Suppressor macrophage treated with lipopolysaccharide for 4 hours (primary cell): Measurements from ENCODE around the gene SRPK1.
"Not testable (repeated sequence)": the region's sequence is repeated elsewhere in the genome, so short reads cannot be mapped to it uniquely, and the experiment has no call there.

Source experiments
- DNase-seq: peaks from one replicate; pipeline ENCODE4 v3.0.0-alpha.2; 2020

Gene SRPK1

GRCh38 chr6:35920793-35921732 lies at the start of gene SRPK1:
TSS of gene SRPK1 (minus strand) at chr6:35921098. CDS start at chr6:35921056, 42 bp downstream.
- peak; percentile 89 for DNase-seq

- DNase-seq, result peak; percentile 60
Measured at GRCh38 chr6:35970181-35970580, 49.3 kb upstream of the SRPK1 start.

DNA sequence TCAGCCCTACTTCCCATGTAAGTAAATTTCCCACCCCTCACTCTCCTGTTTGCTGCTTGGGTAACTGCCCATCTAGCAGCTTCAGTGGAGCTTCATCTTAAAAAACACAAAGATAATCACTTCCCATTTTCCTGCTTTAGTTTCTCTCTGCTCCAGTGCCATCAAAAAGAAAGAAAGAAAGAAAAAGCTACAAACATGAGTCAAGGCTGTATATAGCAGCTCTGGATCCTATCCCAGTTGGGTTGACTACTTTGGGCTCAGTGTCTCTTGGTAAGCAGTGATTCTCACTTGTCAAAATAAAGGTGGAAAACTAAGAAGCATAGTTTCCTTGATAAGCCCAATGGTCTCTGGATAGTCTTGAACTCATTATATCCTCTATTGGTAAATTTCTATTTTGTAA lies 48.7 kb upstream of the SRPK1 start:
- DNase-seq, result no peak

DNA sequence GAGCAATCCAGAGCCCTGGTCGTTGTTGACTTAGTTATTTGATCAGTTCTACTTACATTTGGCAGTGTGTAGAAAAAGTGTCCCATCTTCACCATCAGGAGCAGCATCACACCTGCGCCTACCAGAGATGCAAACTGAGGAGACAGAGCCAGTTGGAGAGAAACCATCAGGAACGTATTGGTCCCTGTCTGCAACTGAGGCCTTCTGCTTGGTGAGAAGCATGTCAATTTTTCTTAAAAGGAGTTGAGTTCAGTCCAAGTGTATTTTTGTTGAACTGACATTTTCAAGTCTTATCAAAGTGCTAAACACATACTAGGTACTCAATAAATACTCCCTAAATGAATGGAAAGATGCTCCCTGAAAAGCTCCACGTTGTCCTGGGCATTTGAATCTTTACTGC lies 47.9 kb upstream of the SRPK1 start:
- DNase-seq, result no peak

DNA sequence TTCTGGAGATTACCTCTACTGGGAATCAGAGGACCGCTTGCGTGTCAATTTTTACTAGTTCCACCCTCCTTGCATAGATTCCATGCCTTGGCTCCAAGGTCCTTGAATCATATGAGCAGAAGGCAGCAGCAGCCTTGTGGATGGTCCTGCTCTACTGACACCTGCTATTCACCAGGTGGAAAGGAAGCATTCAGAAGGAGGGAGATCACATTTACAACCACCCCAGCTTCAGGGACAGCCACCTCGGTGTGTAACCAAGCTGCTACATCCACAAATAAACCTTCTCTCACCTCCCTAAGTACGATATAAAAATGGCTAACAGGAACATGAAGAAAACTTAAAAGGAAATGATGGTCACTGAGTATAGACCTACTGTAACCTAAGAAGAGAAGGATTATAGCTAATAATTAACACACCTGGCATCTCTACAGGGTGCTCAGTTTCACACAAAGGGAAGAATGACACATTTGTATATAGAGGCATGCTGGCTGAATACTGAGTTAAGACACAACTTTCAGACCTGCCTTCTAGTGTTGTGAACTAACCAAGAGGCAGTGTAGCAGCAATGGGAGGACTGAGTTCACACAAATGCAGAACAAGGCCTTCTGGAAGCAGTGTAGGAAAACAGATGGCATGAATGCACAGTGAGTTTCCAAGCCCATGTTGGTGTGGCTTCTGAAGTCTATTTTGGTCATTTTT lies 46.3 kb upstream of the SRPK1 start:
- DNase-seq, result no peak

GRCh38 chr6:35962779-35963560 lies 42.1 kb upstream of the SRPK1 start:
- no peak for DNase-seq

- no peak for DNase-seq
Measured at GRCh38 chr6:35960187-35960586, 39.3 kb upstream of the SRPK1 start.

DNA sequence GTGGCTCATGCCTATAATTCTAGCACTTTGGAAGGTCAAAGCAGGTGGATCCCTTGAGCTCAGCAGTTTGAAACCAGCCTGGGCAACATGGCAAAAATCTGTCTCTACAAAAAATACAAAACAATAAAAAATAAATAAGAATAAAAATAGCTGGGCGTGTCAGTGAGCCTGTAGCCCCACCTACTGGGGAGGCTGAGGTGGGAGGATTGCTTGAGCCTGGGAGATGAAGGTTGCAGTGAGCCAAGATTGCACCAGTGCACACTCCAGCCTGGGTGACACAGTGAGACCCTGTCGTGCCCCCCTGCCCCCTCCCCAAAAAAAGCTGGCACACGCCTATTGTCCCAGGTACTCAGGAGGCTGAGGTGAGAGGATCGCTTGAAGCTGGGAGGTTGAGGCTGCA lies 35.1 kb upstream of the SRPK1 start:
- no peak for DNase-seq

GRCh38 chr6:35955521-35955920 lies 34.6 kb upstream of the SRPK1 start:
- DNase-seq, result no peak

- no peak for DNase-seq
Measured at GRCh38 chr6:35955071-35955470, 34.2 kb upstream of the SRPK1 start.

DNA sequence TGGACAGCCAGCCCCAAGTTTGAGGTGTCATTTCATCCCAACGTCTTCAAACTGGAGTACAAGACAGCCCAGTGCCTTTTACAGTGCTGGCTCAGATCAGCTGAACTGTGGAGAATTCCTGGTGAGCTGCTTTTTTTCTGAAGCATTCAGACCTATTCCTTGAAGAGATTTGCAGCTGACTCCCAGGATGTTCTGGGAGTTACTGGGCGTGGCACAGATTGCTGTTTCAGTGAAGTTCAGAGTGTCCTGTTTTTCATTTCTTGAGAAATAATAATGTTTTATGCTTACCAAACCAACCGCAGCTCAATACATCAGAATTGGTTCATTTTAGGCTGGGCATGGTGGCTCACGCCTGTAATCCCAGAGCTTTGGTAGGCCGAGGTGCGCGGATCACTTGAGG lies 33.4 kb upstream of the SRPK1 start:
- DNase-seq, result no peak

GRCh38 chr6:35948725-35949124 lies 27.8 kb upstream of the SRPK1 start:
- peak; percentile 11 for DNase-seq

GRCh38 chr6:35945650-35946025 lies 24.7 kb upstream of the SRPK1 start:
- no peak for DNase-seq

GRCh38 chr6:35943390-35943789 lies 22.5 kb upstream of the SRPK1 start:
- DNase-seq, result no peak

DNA sequence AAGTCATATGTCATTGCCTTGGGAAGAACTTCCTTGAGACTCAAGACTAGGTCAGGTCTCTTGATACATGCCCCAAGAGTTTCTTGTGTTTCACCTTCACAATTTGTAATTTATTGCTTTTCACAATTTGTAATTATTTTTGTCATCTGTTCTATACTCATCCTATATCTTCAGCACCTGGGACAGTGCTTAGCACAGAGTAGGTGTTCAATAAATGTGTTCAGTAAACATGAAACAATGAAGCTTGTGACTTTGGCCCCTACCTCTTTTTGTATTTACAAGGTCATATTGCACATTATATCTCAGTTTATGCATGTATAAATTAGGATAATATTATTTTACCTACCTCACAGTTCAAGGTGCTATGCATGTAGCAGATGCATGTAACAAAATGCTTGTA lies 21.5 kb upstream of the SRPK1 start:
- no peak for DNase-seq

GRCh38 chr6:35941170-35941569 lies 20.3 kb upstream of the SRPK1 start:
- DNase-seq, result not testable (repeated sequence)

DNA sequence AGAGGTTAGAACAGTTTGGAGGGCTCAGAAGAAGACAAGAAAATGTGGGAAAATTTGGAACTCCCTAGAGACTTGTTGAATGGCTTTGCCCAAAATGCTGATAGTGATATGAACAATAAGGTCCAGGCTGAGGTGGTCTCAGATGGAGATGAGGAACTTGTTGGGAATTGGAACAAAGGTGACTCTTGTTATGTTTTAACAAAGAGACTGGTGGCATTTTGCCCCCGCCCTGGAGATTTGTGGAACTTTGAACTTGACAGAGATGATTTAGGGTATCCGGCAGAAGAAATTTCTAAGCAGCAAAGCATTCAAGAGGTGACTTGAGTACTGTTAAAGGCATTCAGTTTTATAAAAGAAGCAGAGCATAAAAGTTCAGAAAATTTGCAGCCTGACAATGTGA lies 19.1 kb upstream of the SRPK1 start:
- DNase-seq, result not testable (repeated sequence)

DNA sequence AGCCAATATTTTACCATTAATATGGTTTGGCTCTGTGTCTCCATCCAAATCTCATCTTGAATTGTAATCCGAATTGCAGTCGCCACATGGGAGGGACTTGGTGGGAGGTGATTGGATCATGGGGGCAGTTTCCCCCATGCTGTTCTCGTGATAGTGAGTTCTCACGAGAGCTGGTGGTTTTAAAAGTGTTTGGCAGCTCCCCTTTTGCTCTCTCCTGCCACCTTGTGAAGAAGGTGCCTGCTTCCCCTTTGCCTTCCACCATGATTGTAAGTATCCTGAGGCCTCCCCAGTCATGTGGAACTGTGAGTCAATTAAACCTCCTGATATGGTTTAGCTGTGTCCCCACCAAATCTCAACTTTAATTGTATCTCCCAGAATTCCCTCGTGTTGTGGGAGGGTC lies 18.4 kb upstream of the SRPK1 start:
- DNase-seq, result not testable (repeated sequence)

- DNase-seq, result no peak
Measured at GRCh38 chr6:35936681-35937359, 15.9 kb upstream of the SRPK1 start.

GRCh38 chr6:35935469-35935868 lies 14.6 kb upstream of the SRPK1 start:
- no peak for DNase-seq

GRCh38 chr6:35933844-35934243 lies 12.9 kb upstream of the SRPK1 start:
- no peak for DNase-seq

GRCh38 chr6:35931873-35932272 lies 11.0 kb upstream of the SRPK1 start:
- DNase-seq, result not testable (repeated sequence)

DNA sequence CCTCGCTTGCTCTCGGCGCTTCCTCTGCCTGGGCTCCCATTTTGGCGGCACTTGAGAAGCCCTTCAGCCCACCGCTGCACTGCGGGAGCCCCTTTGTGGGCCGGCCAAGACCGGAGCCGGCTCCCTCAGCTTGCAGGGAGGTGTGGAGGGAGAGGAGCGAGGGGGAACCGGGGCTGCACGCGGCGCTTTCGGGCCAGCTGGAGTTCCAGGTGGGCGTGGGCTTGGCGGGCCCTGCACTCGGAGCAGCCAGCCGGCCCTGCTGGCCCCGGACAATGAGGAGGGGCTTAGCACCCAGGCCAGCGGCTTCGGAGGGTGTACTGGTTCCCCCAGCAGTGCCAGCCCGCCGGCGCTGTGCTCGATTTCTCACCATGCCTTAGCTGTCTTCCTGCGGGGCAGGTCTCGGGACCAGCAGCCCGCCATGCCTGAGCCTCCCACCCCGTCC lies 10.2 kb upstream of the SRPK1 start:
- DNase-seq, result no peak
